ENCODE results near the gene RER1. TPM values are rescaled to one million over a fixed set of nuclear protein-coding genes. Genes with fewer than 3 reads are reported as not detected.

The RER1 gene
- total RNA-seq, 4 donors from 2014 or later: 56.4 to 76.8 (median 66.8) TPM

DNA sequence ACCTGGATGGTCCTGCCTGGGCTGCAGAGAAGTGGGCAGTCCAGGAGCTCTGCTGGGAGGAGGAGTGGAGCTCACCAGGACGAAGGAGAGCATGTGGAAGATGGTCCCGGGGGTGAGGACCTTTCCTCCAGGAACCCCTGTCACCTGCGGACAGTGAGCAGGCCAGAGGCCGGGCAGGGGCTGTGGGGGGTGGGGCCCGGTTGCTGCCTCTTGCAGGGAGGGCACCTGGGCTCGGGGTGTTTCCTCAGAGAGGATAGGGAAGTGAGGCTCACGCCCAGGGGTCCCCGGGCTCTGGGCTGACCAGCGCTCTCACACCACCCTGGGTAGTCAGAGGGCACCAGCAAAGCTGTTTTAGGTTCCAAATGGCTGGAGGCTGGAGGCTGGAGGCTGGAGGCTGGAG is 43.5 kb downstream of the RER1 start:
- Histone ChIP-seq H3K27me3 (peaks cover 0 to 64% of the 10 kb centered on the region in 2 donors), H3K27ac (no peak overlapping the region), H3K4me1 (no peaks in the 10 kb centered on the region), H3K4me3 (no peak overlapping the region), H3K36me3 (no peaks in the 10 kb centered on the region), H3K9me3 (peaks cover 0 to 2% (median 0%) of the 10 kb centered on the region in 4 donors)
- 51 to 54% methylated on average over 3 to 9 of the region's 9 CpGs for WGBS, 2 donors
- TF ChIP-seq POLR2A (IDR thresholded peaks at IDR 0.05): no peak
- TF ChIP-seq, protein P1, sequence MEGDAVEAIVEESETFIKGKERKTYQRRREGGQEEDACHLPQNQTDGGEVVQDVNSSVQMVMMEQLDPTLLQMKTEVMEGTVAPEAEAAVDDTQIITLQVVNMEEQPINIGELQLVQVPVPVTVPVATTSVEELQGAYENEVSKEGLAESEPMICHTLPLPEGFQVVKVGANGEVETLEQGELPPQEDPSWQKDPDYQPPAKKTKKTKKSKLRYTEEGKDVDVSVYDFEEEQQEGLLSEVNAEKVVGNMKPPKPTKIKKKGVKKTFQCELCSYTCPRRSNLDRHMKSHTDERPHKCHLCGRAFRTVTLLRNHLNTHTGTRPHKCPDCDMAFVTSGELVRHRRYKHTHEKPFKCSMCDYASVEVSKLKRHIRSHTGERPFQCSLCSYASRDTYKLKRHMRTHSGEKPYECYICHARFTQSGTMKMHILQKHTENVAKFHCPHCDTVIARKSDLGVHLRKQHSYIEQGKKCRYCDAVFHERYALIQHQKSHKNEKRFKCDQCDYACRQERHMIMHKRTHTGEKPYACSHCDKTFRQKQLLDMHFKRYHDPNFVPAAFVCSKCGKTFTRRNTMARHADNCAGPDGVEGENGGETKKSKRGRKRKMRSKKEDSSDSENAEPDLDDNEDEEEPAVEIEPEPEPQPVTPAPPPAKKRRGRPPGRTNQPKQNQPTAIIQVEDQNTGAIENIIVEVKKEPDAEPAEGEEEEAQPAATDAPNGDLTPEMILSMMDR (IDR thresholded peaks at IDR 0.05): no peak
- TF ChIP-seq EP300 (IDR thresholded peaks at IDR 0.05): no peak
- no peak for DNase-seq (ENCODE audit: low spot score in 2 of 2)

DNA sequence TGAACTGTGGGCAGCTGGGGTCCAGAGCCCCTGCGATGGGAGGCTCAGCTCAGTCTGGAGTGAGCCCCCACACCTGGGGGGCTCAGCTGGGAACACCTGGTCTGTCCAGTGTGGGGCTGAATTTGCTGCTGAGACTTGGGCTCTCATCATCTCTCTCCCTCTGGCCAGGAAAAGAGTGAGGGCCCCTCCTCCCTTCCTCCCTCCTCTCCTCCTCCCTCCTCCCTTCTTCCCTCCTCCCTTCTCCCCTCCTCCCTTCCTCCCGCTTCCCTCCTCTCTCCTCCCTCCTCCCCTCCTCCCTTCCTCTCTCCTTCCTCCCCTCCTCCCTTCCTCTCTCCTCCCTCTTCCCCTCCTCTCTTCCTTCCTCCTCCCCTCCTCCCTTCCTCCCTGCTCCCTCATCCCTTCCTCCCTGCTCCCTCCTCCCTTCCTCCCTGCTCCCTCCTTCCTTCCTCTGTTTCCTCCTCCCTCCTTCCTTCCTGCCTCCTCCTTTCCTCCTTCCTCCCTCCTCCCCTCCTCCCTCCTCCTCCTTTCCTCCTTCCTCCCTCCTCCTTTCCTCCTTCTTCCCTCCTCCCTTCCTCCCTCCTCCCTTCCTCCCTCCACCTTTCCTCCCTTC is 44.2 kb downstream of the RER1 start:
- no peak overlapping the region for H3K4me3 ChIP-seq
- 59 to 84% methylated on average over 2 of the region's 2 CpGs for WGBS, 2 donors
- H3K36me3 ChIP-seq: no peaks in the 10 kb centered on the region
- H3K9me3 ChIP-seq: no peaks in the 10 kb centered on the region
- peaks cover 0 to 58% of the 10 kb centered on the region in 2 donors for H3K27me3 ChIP-seq
- no peaks in the 10 kb centered on the region for H3K4me1 ChIP-seq
- no peak overlapping the region for H3K27ac ChIP-seq
- TF ChIP-seq POLR2A (IDR thresholded peaks at IDR 0.05) (no peak), EP300 (IDR thresholded peaks at IDR 0.05) (no peak)
- TF ChIP-seq, protein P1 (IDR thresholded peaks at IDR 0.05): no peak
- no peak for DNase-seq (ENCODE audit: low spot score in 2 of 2)

DNA sequence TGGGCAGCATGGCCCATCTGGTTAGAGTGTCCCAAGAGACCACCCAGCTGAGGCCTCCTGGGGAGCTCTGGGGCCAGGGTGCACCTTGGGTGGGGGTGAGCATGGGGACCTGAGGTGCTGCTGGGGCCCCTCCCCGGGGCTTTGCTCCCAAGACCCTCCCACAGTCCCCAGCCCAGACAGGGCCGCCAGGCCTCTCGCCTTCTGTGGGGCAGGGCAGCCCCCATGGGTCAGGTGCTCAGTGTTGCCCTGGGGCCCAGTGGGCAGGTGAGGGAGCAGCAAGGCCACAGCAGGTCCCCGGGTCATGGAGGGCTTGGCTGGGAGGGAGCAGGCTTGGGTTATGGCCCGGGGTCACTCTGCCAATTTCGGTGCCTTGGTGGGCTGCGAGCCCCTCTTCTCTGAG is 45.2 kb downstream of the RER1 start:
- no peaks in the 10 kb centered on the region for H3K36me3 ChIP-seq
- H3K4me3 ChIP-seq: no peak overlapping the region
- WGBS, 2 donors: 76 to 77% methylated on average over 6 to 7 of the region's 7 CpGs
- H3K9me3 ChIP-seq: no peaks in the 10 kb centered on the region
- H3K27me3 ChIP-seq: peaks cover 0 to 60% of the 10 kb centered on the region in 2 donors
- TF ChIP-seq, protein P1 (IDR thresholded peaks at IDR 0.05): no peak
- TF ChIP-seq EP300 (IDR thresholded peaks at IDR 0.05) (no peak), POLR2A (IDR thresholded peaks at IDR 0.05) (no peak)
- DNase-seq (ENCODE audit: low spot score in 2 of 2): no peak
- no peaks in the 10 kb centered on the region for H3K4me1 ChIP-seq
- no peak overlapping the region for H3K27ac ChIP-seq

DNA sequence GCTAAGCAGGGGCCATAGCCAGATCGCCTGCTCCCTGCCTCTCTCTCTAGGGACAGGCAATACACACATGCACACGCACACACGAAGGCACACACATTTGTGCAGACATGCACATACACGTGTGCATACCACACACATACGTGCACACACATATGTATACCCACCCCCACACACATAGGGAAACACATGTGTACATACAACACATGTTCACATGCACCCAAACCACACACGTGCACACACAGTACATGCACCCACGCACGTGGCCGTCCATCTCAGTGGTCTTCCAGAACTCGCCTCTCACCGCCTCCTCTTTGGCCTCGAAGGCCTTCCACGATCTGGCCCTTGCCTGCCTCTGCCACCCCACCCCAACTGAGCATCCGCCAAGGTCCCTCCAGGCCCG is 46.0 kb downstream of the RER1 start:
- no peak for TF ChIP-seq EP300 (IDR thresholded peaks at IDR 0.05)
- no peak for TF ChIP-seq POLR2A (IDR thresholded peaks at IDR 0.05)
- TF ChIP-seq, protein P1 (IDR thresholded peaks at IDR 0.05): no peak
- peaks cover 0 to 60% of the 10 kb centered on the region in 2 donors for H3K27me3 ChIP-seq
- WGBS, 2 donors: 75 to 90% methylated on average over 15 of the region's 15 CpGs
- no peak overlapping the region for H3K4me3 ChIP-seq
- no peaks in the 10 kb centered on the region for H3K9me3 ChIP-seq
- DNase-seq (ENCODE audit: low spot score in 2 of 2): no peak
- H3K36me3 ChIP-seq: no peaks in the 10 kb centered on the region
- no peak overlapping the region for H3K27ac ChIP-seq
- no peaks in the 10 kb centered on the region for H3K4me1 ChIP-seq

DNA sequence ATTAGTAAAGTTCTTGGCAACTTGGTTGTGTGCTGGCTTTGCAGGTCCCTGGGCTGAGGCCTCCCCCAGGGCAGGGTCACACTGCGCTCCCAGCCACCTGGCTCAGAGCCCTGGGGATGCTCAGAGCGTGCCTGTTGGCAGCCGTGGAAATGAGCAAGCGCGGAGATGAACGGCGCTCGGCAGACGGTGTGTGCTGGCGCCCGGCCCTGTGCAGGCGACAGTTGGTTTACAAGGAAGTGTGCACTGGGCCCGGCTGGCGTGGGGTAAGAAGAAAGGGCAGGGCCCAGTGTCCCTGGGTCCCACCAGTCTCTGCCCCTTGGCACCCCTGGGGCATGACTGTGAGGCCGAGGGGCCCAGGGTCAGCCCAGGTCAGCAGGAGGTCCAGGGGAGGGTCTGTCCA is 46.4 kb downstream of the RER1 start:
- 63 to 70% methylated on average over 2 to 14 of the region's 15 CpGs for WGBS, 2 donors
- no peak for DNase-seq (ENCODE audit: low spot score in 2 of 2)
- Histone ChIP-seq H3K27me3 (peaks cover 0 to 60% of the 10 kb centered on the region in 2 donors), H3K4me3 (no peak overlapping the region), H3K4me1 (peaks cover 0 to 2% (median 0%) of the 10 kb centered on the region in 4 donors), H3K9me3 (no peaks in the 10 kb centered on the region), H3K27ac (no peak overlapping the region), H3K36me3 (no peaks in the 10 kb centered on the region)
- TF ChIP-seq EP300 (IDR thresholded peaks at IDR 0.05): no peak
- TF ChIP-seq, protein P1 (IDR thresholded peaks at IDR 0.05): no peak
- TF ChIP-seq POLR2A (IDR thresholded peaks at IDR 0.05): no peak
